OCI-LY3 (cell line): ENCODE results near the gene BHLHA15.

Source experiments
- EZH2phosphoT487 ChIP-seq: fragments of 200-600 bp; shearing (Covaris generic); IDR thresholded peaks from 2 replicates; pipeline ENCODE4 v1.6.1; 2018; ENCODE audit warnings: antibody characterized with exemption, mixed run types, low read depth
- TF ChIP-seq, protein P1 (sequence below): fragments of 200-600, 300-600 bp; sonication (generic); IDR thresholded peaks from 2 replicates; pipeline ENCODE4 v1.5.1; 2014; ENCODE audit warnings: antibody characterized with exemption, low read length, low read depth

DNA sequence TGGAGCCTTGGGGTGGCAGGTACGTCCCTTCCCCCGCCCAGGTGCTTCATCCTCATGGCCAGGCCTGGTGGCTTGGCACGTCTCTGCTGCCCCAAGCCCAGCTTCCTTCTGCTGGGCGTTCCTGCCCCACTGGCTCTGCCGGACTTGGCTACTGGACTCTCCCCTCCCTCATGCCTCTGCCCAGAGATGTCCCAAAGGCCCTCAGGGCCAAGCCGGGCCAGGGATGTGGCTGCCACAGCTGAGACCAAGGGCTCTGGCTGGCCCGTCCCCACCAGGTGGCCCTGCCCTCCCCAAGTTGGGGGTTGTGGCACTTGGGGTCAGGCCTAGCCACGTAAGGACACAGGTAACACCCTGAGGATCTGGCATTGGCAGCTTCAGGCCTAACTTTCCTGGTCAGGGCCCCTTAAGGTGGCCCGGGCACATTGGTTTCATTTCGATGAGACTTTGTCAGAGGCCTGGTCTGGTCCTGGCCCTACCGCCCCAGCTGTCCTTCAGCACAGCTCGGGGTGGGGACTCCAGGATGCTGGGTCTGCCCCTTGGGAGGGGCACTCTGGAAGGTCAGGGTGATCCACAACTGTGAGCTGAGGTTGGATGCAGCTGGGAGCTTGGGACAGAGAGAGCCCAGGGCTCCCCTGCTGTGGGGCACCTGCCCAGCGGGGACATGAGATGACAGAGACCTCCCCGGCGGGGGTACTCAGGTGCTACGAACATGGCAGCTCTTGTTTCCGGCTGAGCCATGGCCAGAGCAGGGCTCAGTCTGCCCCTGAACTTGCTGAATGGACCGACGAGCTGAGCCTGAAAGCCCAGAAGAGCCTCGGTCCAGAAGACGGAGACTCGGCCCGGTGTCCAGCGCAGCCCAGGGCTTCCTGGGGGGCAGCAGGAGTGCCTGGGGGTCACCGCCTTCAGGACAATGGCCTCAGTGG lies 2.9 kb downstream of the BHLHA15 start:
- TF ChIP-seq, protein P1, sequence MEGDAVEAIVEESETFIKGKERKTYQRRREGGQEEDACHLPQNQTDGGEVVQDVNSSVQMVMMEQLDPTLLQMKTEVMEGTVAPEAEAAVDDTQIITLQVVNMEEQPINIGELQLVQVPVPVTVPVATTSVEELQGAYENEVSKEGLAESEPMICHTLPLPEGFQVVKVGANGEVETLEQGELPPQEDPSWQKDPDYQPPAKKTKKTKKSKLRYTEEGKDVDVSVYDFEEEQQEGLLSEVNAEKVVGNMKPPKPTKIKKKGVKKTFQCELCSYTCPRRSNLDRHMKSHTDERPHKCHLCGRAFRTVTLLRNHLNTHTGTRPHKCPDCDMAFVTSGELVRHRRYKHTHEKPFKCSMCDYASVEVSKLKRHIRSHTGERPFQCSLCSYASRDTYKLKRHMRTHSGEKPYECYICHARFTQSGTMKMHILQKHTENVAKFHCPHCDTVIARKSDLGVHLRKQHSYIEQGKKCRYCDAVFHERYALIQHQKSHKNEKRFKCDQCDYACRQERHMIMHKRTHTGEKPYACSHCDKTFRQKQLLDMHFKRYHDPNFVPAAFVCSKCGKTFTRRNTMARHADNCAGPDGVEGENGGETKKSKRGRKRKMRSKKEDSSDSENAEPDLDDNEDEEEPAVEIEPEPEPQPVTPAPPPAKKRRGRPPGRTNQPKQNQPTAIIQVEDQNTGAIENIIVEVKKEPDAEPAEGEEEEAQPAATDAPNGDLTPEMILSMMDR = no peak
- TF ChIP-seq EZH2phosphoT487 = no peak
